Measurements from ENCODE around the gene SANBR. TPM values are rescaled to one million over a fixed set of nuclear protein-coding genes. Genes with fewer than 3 reads are reported as not detected.

The SANBR gene
- total and polyA plus RNA-seq, 2 of the 13 experiments (the other 11 are each of a cell fraction or from before 2014, with no cell fraction given) = 9.8 to 20.9 TPM

GRCh38 chr2:61017003-61017555, 48.6 kb upstream of the SANBR start (continued):
- no peak for TF ChIP-seq RERE (CRISPR knock-in tag; IDR thresholded peaks at IDR 0.05; ENCODE audit: low read depth)
- peak; percentile 17; the same call in 1 of the 2 replicates for TF ChIP-seq ZNF275 (CRISPR knock-in tag; IDR thresholded peaks at IDR 0.05; ENCODE audit: borderline replicate concordance)
- no peak for TF ChIP-seq ZFP36L2 (CRISPR knock-in tag; IDR thresholded peaks at IDR 0.05)
- no peak for TF ChIP-seq PBX3 (CRISPR knock-in tag; IDR thresholded peaks at IDR 0.05; ENCODE audit: borderline replicate concordance)
- no peak; the same call in 1 of the 2 replicates for TF ChIP-seq SP5 (CRISPR knock-in tag; IDR thresholded peaks at IDR 0.05; ENCODE audit: borderline replicate concordance, low read depth)
- 0 out of 2 replicates have a peak, but pooled peaks have one; percentile 49 for TF ChIP-seq ZNF343 (CRISPR knock-in tag; IDR thresholded peaks at IDR 0.05)
- TF ChIP-seq GTF3A (CRISPR knock-in tag; conservative IDR thresholded peaks at IDR 0.05) = 0 out of 2 replicates have a peak, but pooled peaks have one; percentile 45
- TF ChIP-seq PREB (CRISPR knock-in tag; IDR thresholded peaks at IDR 0.05) = no peak
- TF ChIP-seq ZNF484 (CRISPR knock-in tag; IDR thresholded peaks at IDR 0.05; ENCODE audit: borderline replicate concordance, low read depth) = no peak
- TF ChIP-seq MTF2 (CRISPR knock-in tag; IDR thresholded peaks at IDR 0.05; ENCODE audit: borderline replicate concordance) = no peak
- TF ChIP-seq ZNF792 (CRISPR knock-in tag; IDR thresholded peaks at IDR 0.05) = 0 out of 2 replicates have a peak, but pooled peaks have one; percentile 16
- peak; percentile 51 for TF ChIP-seq ZNF639 (CRISPR knock-in tag; conservative IDR thresholded peaks at IDR 0.05)
- peak; percentile 62; the same call in 1 of the 2 replicates for TF ChIP-seq AHR (CRISPR knock-in tag; IDR thresholded peaks at IDR 0.05)
- no peak; the same call in 1 of the 2 replicates for TF ChIP-seq BATF2 (CRISPR knock-in tag; IDR thresholded peaks at IDR 0.05)
- TF ChIP-seq MYC (CRISPR knock-in tag; IDR thresholded peaks at IDR 0.05; ENCODE audit: borderline replicate concordance) = peak; percentile 51; the same call in 1 of the 2 replicates
- no peak for TF ChIP-seq ZNF660 (CRISPR knock-in tag; IDR thresholded peaks at IDR 0.05; ENCODE audit: borderline replicate concordance, low read depth)
- TF ChIP-seq POLR2A (IDR thresholded peaks at IDR 0.05; ENCODE audit: insufficient read depth in 1 of 2, low read depth in 2 of 2, low read length in 2 of 2) = peak in 1 of 2 experiments; percentile 58; a peak in 3 of 4 replicates
- TF ChIP-seq U2AF1 (optimal IDR thresholded peaks at IDR 0.05; ENCODE audit: low read depth, low read length) = peak; percentile 81
- no peak for TF ChIP-seq JUND (CRISPR knock-in tag; IDR thresholded peaks at IDR 0.05)
